Upper lobe of left lung (tissue), 6 donors: ENCODE measurements around the gene MFRP. TPM values are rescaled to one million over a fixed set of nuclear protein-coding genes. Genes with fewer than 3 reads are reported as not detected.

Experiments
- ATAC-seq, 2 donors: fragments of 200-7000 bp; cut with Tn5 transposase; one replicate each; pipeline ENCODE4 v1.9.1; 2022; ENCODE audit warnings: mild to moderate bottlenecking in 2 of 2, moderate library complexity in 2 of 2; ENCODE audit not compliant: low FRiP score in 2 of 2
- DNase-seq, 2 donors: peaks; one replicate each; pipeline ENCODE4 v3.0.0-alpha.2; 2019 to 2020
- H3K27ac ChIP-seq, 4 donors: fragments of 200-600 bp; sonication (generic); one replicate each; pipeline ENCODE4 v1.5.1; 2016 to 2019
- H3K27me3 ChIP-seq, 4 donors: fragments of 200-600 bp; sonication (generic); one replicate each; pipeline ENCODE4 v1.5.1; 2017 to 2019
- H3K36me3 ChIP-seq, 4 donors: fragments of 200-600 bp; sonication (generic); one replicate each; pipeline ENCODE4 v1.5.1; 2016 to 2019
- H3K4me1 ChIP-seq, 4 donors: fragments of 200-600 bp; sonication (generic); one replicate each; pipeline ENCODE4 v1.5.1; 2018 to 2019
- H3K4me3 ChIP-seq, 4 donors: fragments of 200-600 bp; sonication (generic); one replicate each; pipeline ENCODE4 v1.5.1; 2017 to 2019; ENCODE audit warnings: mild to moderate bottlenecking in 2 of 4, moderate library complexity in 1 of 4
- H3K9me3 ChIP-seq, 4 donors: fragments of 200-600 bp; sonication (generic); one replicate each; pipeline ENCODE4 v1.5.1; 2018 to 2019
- CTCF ChIP-seq, 6 experiments: fragments of 450-650 bp in 4 of 6; fragments of 200-600 bp in 2 of 6; sonication (generic) in 2 of 6; IDR thresholded peaks; one replicate each; pipeline ENCODE4 v1.5.1; 2016 to 2019; ENCODE audit warnings: antibody characterized with exemption in 6 of 6
- EP300 ChIP-seq, 4 donors: sonication (generic); formaldehyde crosslinking; IDR thresholded peaks; one replicate each; pipeline ENCODE4 v1.5.1; 2017; ENCODE audit warnings: antibody characterized with exemption in 4 of 4, control low read depth in 2 of 4
- POLR2A ChIP-seq, 4 donors: fragments of 450-650 bp; IDR thresholded peaks; one replicate each; pipeline ENCODE4 v1.5.1; 2016 to 2017; ENCODE audit warnings: antibody characterized with exemption in 4 of 4, mild to moderate bottlenecking in 2 of 4
- POLR2AphosphoS5 ChIP-seq, 2 donors: sonication (generic); formaldehyde crosslinking; IDR thresholded peaks; one replicate each; pipeline ENCODE4 v1.5.1; 2017; ENCODE audit warnings: antibody characterized with exemption in 2 of 2
- WGBS, 2 donors: methylation state at CpG; one replicate each; pipeline ENCODE4 v1.1.5; 2017 to 2018; 5-methylcytosine and 5-hydroxymethylcytosine counted together
- total RNA-seq, 6 donors: library from RNA; depleted of rRNA in 4 of 6; stranded (reverse); fragments of >200 nt in 4 of 6; gene quantifications; one replicate each; pipeline versions ENCODE4 v1.1.0 to v1.2.1, GENCODE V29; 2016 to 2021
- donor health status: DM: no; HTN: no; CAD: no; lungs with moderate emphysema.
- donor health status: DM: no; HTN: yes; CAD: no; lungs with severe emphysema.

The MFRP gene
- total RNA-seq, 6 donors from 2014 or later: not detected

GRCh38 chr11:119378851-119379465, 32.5 kb upstream of the MFRP start:
- no peaks in the 10 kb centered on the region for H3K27me3 ChIP-seq

GRCh38 chr11:119377961-119378667, 31.6 kb upstream of the MFRP start:
- WGBS, 2 donors: 73 to 78% methylated on average over 4 to 6 of the region's 6 CpGs
- Histone ChIP-seq H3K36me3 (no peaks in the 10 kb centered on the region), H3K4me1 (peaks cover 26 to 36% (median 31%) of the 10 kb centered on the region in 4 donors), H3K4me3 (no peak overlapping the region), H3K9me3 (no peaks in the 10 kb centered on the region), H3K27ac (no peak overlapping the region), H3K27me3 (no peaks in the 10 kb centered on the region)
- no peak for TF ChIP-seq POLR2A (IDR thresholded peaks at IDR 0.05)
- TF ChIP-seq EP300 (IDR thresholded peaks at IDR 0.05): no peak
- TF ChIP-seq CTCF (IDR thresholded peaks at IDR 0.05): no peak
- peak in 1 of 2 donors; percentile 10 for DNase-seq
- ATAC-seq: no peak

More at GRCh38 chr11:119378851-119379465, 32.5 kb upstream of the MFRP start:
- H3K4me1 ChIP-seq: peaks cover 26 to 36% (median 30%) of the 10 kb centered on the region in 4 donors
- no peaks in the 10 kb centered on the region for H3K9me3 ChIP-seq
- ATAC-seq (no peak), DNase-seq (peak in 1 of 2 donors; percentile 15)
- no peak overlapping the region for H3K4me3 ChIP-seq
- H3K27ac ChIP-seq: no peak overlapping the region
- TF ChIP-seq POLR2A (IDR thresholded peaks at IDR 0.05) (no peak), CTCF (IDR thresholded peaks at IDR 0.05) (no peak), POLR2AphosphoS5 (IDR thresholded peaks at IDR 0.05) (no peak), EP300 (IDR thresholded peaks at IDR 0.05) (no peak)
- no peaks in the 10 kb centered on the region for H3K36me3 ChIP-seq
- 69 to 80% methylated on average over 8 to 10 of the region's 10 CpGs for WGBS, 2 donors

DNA sequence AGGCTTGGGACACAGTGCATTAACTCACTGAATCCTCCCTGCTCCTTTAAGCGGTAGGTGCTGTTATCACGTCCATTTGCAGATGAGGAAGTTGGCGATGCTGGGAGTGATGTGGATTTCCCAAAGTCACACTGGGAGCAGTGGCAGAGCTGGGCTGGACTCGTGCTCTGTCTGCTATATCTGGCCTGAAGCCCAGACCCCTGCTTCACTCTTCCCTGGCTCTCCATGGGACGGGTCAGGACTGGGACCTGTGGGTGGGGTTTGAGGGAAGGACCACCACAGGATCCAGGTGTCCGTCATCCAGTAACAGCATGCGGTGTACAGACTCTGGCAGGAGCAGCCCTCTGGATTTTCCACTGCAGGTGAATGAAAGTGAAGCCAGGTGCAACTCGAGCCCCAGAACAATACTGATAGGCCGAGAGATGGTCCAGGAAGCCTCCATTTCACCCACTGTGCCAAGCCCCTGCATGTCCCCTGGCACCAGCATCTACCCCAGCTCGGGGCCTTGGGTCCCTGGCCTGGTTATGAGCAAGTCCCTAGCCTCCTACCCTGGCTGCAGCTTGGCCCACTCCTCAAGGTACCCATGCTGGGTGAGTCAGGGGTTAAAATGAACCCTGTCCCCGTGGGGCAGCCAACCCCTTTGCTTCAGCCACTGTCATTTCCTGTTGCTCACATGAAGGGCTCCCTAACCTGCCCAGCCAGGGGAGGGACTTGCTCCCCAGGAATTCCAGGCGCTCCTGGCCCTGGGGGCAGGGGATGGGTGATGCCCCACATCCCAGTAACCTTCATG, 30.8 kb upstream of the MFRP start:
- 58 to 66% methylated on average over 7 to 12 of the region's 12 CpGs for WGBS, 2 donors

More for the DNA sequence above, 30.8 kb upstream of the MFRP start:
- ATAC-seq (no peak), DNase-seq (peak in 1 of 2 donors; percentile 20)
- H3K9me3 ChIP-seq: no peaks in the 10 kb centered on the region
- no peaks in the 10 kb centered on the region for H3K27me3 ChIP-seq
- H3K36me3 ChIP-seq: no peaks in the 10 kb centered on the region
- H3K27ac ChIP-seq: no peak overlapping the region
- H3K4me3 ChIP-seq: no peak overlapping the region
- TF ChIP-seq EP300 (IDR thresholded peaks at IDR 0.05) (no peak), POLR2A (IDR thresholded peaks at IDR 0.05) (no peak), CTCF (IDR thresholded peaks at IDR 0.05) (no peak), POLR2AphosphoS5 (IDR thresholded peaks at IDR 0.05) (no peak)
- H3K4me1 ChIP-seq: peaks cover 25 to 35% (median 30%) of the 10 kb centered on the region in 4 donors
